ENCODE results near the gene AOPEP.

The AOPEP gene

GRCh38 chr9:94918038-94918753 is 191.7 kb downstream of the AOPEP start:
- no peak for DNase-seq (ENCODE audit: low spot score)

GRCh38 chr9:94919376-94920098 is 193.0 kb downstream of the AOPEP start:
- DNase-seq (ENCODE audit: low spot score): no peak

DNA sequence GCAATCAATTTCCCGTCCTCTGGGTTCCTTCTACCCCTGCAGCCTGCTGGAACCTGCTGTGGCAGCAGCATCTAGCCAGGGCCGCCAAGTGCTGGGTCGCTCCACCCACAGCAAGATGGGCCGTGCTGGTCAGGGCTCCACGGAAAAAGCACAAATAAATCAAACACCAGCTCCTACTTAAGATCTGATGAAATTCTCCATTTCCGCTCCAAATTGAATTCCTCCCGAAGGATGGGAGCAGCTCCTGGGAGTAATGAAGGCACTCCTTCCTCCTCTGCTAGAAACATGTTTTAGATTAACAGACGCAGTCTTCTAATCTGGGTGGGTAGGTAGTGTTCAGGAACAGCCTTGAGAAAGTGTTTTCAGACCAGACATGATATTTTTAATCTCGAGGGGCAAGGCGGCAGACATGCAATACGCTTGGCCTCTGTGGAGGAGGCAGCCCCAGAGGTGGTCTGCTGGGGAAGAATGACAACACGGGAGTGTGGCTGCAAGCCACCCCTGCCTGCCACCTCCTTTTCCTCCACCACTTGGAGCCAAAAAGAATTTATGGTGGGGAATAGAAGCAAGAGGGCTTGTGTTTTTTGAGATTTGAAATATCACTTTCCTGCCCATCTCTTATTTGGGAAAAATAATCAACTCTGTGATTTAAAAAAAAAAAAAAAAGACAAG is 194.1 kb downstream of the AOPEP start:
- no peak for DNase-seq (ENCODE audit: low spot score)

DNA sequence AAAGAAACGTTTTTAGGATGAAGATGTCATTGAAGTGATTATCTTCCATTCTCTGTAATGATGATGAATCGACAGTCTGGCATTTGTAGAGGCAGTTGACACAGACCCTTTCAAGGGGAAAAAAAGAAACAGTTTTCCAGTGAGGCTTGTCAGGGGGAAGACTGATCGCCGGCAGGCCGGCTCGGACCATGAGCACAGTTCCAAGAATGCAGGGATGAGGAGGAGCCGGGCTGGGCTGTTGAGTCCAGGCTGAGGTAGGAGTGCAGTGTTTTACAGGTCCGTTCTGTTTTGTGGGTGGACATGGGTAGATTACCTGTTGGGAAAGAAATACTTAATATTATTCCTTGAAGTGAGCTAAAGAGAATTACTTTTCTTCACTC is 194.6 kb downstream of the AOPEP start:
- DNase-seq (ENCODE audit: low spot score): no peak

DNA sequence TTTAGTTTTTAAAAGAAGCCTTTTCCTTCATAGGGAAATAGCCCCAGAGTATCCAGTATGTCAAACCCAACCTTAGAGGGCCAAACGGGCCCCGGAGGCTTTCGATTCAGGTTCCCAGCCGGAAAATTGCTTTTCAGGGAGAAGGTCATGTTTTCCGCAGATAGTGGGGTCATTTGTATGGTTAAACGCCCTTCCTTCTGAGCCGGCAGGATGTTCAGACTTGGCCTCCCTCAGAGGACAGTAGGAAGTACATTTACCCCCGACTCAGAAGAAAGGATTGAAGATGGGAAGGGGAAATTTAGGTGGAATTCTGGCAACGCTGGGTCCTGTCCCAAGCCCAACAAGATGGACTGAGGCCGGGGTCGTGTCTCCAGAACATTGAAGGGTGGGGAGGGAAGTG is 195.2 kb downstream of the AOPEP start:
- DNase-seq (ENCODE audit: low spot score): no peak

GRCh38 chr9:94922098-94922607 is 195.7 kb downstream of the AOPEP start:
- DNase-seq (ENCODE audit: low spot score): no peak

- DNase-seq (ENCODE audit: low spot score): no peak
These were observed 196.2 kb downstream of the AOPEP start for GRCh38 chr9:94922691-94923107.

GRCh38 chr9:94923326-94924089 is 197.0 kb downstream of the AOPEP start:
- no peak for DNase-seq (ENCODE audit: low spot score)

GRCh38 chr9:94925751-94926430 is 199.4 kb downstream of the AOPEP start:
- DNase-seq (ENCODE audit: low spot score): no peak

DNA sequence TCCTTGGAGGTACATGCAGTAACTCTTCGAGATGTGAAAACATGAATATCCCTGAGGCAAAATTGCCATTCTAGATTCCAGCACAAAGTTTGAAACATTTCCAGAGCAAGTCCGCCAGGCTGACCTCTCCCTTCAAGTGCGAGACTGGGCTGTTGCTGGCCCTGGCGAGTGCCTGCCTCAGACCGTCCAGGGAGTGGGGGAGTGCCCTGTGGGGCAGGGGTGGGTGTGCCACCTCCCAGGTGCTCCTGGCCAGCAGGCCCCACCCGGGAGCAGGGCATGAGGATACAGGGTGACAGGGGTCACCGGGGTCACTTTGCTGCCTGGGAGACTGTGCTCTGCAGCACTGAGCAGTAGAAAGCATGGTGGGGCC is 199.9 kb downstream of the AOPEP start:
- DNase-seq (ENCODE audit: low spot score): no peak

- no peak for DNase-seq (ENCODE audit: low spot score)
These were observed 200.7 kb downstream of the AOPEP start for GRCh38 chr9:94927048-94927761.

DNA sequence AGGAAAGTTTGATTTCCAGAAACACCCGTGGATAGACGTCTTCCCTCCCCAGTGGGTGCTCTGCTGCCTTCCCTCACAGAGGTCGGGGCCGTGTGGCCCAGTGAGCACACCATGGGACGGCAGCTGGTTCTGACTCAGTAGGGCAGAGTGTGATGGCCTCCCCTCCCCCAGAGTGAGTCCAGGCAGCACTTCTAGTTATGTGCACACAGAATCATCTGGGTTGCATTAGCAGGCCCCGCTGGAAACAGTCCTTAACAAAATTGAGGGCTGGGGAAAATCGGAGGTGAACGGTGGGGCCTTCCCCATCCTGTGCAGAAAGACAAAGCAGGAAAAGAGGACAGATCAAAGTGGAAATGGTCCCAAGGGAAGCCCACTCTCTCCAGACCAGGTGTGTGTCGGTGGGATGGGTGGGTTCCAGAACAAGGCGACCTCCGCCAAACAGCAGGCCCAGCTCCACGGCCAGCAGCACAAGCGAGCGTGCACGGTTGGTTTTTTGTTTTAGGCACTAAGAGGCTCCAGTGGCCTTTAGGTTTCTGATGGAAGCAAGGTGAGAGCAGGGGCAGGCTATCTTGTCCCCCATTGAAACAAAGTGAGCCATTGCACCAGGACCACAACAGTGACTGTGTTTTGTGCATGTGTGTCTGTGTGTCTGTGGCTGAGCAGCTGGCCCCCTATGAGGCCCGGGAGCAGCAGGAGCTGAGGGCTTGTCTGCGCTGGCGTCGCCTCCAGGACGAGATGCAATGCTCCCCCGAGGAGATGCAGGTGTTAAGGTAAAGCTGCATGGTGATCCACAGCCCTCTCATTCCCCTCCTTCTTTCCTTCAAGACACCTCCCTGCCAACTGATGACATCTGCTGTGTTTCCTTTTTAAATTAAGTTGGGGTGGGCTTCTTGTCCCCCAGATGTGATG is 201.5 kb downstream of the AOPEP start:
- DNase-seq (ENCODE audit: low spot score): no peak

DNA sequence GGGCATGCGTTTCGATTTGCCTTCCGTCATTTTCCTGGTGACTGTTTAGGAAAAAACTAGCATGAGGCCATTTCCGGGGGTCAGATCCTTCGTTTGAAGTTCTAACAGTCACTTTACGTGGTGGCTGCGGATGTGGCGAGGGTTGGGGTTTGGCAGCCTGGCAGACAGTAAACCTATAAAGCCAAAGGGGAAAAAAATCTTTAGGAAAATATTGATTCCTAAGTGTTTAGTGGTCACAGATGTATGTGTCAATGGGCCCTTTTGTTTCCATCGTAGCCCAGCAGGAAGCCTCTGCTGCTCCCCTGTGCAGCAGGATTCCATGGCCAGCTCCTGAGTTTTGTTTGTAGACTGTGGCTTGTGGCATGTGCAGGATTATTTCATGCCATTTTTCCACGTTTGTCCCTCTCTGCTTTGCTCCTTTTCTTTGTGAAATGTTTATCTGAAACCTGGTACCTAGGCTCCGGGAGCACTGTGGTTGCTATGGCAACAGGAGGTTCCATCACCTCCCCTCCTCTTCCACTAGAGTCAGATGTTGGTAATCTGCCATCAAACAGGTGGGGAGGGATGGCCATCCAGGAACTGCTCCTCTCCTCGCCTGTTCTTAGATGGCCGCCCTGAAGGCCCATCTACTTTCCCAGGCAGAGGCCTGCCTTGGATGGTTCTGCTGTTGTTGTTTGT is 202.3 kb downstream of the AOPEP start:
- no peak for DNase-seq (ENCODE audit: low spot score)

- no peak for DNase-seq (ENCODE audit: low spot score)
These were observed 202.9 kb downstream of the AOPEP start for GRCh38 chr9:94929369-94929756.

- DNase-seq (ENCODE audit: low spot score): no peak
These were observed 204.6 kb downstream of the AOPEP start for GRCh38 chr9:94931036-94931633.

GRCh38 chr9:94931740-94932139 is 205.2 kb downstream of the AOPEP start:
- DNase-seq (ENCODE audit: low spot score): no peak

- DNase-seq (ENCODE audit: low spot score): no peak
These were observed 206.4 kb downstream of the AOPEP start for GRCh38 chr9:94932652-94933510.

DNA sequence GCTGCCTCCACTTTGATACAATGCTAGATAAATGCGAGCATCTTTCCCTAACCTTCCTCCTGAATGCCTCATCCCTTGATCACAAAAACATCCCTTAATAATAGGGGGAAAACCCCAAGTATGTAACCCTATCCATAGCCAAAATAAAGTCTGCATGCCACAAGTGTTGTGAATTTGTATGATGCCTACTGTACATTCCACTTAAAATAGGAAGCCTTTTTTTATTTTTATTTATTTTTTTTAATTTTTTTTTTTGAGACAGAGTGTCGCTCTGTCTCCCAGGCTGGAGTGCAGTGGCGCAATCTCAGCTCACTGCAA is 207.0 kb downstream of the AOPEP start:
- DNase-seq (ENCODE audit: low spot score): no peak

Measured in CD4-positive, alpha-beta T cell treated with Interleukin-6 at 100 ng/mL for 8 hours (primary cell).